Stimulated activated naive CD8-positive, alpha-beta T cell treated with anti-CD3 and anti-CD28 coated beads, Interleukin-15, Interleukin-2, amounts not matched to agents 100 U/mL and 50 U/mL, for 24 hours (primary cell): ENCODE data around the gene CDC42EP5.
"Not testable (repeated sequence)": the region's sequence is repeated elsewhere in the genome, so short reads cannot be mapped to it uniquely, and the experiment has no call there.

Experiments used
- ATAC-seq: fragments of 150-1000 bp; cut with Tn5 transposase; one replicate; pipeline ENCODE4 v1.10.0; 2021
- DNase-seq: peaks from one replicate; pipeline ENCODE4 v3.0.0; 2021

The CDC42EP5 gene

DNA sequence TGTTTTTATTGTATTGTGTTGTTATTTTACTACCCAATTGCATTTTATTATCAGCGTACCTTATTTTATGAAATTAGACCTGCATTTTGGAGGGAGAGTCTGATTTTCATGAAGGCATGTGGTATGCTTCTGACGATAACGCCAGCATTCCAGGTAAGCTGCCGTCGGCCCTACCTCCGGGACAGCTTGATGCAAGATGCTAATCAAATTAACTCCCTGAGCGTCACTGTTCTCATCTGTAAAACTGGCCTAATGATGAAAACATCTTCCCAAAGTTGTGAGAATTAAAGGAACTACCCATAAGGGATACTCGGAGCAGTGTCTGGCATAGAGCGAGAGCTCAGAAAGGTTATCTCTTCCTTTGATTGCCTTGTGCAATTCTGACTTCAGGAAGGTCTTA is 16.7 kb upstream of the CDC42EP5 start:
- no peak for ATAC-seq
- no peak for DNase-seq

DNA sequence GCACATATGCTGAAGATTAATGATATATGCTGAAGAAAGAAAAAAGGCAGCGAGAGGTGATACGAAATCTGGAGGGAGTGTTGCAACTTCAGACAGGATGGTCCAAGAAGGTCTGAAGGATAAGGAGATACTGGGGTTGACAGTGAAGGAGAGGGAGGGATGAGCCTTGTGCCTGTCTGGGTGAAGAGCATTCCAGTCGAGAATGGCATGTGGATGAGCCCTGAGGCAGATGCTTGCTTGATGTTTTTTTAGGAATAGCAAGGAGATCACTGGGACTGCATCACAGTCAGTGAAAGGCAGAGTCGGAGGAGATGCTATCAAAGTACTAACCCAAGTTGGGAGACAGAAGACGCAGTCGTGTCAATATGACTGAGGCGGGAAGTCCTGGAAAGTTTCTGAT is 16.2 kb upstream of the CDC42EP5 start:
- ATAC-seq (no peak), DNase-seq (no peak)

DNA sequence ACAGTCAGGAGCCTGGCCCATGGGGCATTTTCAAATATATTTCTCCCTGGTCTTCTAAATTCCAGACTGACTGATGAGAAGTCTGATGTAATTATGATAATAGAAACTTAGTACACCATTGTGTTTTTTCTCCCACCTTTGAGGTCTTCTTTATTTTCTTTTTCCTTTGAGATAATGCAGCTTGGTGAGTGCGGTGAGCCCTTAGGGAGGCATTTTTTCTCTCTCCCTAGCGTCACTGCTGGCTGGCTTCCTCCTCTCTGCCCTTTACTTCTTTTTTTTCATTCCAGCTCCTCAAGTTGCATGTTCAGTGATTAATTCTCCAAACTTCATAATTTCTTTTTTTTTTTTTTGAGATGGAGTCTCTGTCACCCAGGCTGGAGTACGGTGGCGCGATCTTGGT is 12.8 kb upstream of the CDC42EP5 start:
- DNase-seq (no peak), ATAC-seq (no peak)

DNA sequence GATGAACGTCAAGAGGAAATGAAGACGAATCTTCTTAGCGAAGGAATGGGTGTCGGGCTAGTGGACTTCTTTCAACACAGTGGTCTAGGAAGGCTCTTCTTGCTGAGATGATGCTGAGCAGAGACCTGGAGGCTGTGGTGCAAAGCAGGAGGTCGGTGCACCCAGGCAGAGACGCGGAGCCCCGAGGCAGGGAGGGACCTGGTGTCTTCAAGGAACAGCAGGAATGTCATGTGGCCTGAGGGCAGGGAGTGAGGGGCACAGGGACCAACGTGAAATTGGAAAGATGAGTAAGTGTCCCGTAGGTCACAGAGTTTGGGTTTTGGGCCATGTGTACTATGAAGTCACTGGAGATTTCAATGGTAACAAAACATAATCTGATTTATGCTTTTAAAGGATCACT is 11.4 kb upstream of the CDC42EP5 start:
- DNase-seq (no peak), ATAC-seq (no peak)

DNA sequence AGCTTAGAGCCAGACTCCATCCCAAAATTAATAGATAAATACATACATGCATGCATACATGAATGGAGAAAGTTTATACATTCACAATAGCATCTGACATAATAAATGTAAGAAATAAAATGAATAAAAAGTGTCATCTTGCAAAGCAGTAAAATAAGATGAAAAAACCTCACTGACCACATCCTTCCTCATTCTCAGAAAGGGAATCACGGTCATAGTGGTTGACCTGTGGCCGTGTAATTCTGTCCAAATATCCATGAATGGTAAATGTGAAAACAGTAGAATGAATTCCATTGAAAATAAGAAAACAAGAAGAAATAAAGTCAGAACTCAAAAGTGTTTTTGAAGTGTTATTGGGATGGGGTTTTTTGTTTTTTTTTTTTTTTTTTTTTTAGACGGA is 9.8 kb upstream of the CDC42EP5 start:
- ATAC-seq = no peak
- DNase-seq = no peak

DNA sequence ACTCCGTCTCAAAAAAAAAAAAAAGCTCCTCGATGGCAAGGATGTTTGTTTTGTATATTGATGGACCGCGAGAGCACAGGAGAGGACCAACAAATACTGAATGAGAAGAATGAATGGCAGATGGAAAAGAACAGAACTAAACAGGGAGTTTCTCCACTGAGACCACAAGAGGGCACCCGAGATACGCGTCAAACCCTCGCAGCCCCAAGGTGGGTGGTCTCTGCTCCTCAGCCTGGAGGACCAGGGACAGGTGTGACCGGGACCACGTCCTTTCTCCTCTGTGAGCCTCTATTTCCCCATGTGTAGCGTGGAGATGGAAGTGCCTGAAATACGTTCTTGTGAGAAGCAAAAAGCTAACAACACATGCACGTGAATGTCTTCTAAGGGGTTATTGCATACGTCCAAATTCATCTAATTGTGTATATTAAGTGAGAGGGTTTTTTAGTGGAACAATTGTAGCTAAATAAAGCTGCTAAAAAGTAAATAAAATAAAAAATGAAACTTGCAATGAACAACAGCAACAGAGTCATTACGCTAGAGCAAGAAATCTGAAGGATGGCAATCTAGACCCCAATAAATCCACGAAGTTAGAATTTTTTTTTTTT is 8.3 kb upstream of the CDC42EP5 start:
- DNase-seq = peak; percentile 49
- ATAC-seq = no peak

DNA sequence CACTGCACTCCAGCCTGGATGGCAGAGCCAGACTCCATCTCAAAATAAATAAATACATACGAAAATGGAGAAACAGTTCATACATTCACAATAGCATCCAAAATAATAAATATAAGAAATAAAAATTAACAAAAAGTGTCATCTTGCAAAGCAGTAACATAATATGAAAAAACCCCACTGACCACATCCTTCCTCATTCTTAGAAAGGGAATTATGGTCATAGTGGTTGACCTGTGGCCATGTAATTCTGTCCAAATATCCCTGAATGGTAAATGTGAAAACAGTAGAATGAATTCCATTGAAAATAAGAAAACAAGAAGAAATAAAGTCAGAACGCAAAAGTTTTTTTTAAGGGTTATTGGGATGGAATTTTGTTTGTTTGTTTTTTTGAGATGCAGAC is 7.0 kb upstream of the CDC42EP5 start:
- ATAC-seq = no peak
- no peak for DNase-seq

DNA sequence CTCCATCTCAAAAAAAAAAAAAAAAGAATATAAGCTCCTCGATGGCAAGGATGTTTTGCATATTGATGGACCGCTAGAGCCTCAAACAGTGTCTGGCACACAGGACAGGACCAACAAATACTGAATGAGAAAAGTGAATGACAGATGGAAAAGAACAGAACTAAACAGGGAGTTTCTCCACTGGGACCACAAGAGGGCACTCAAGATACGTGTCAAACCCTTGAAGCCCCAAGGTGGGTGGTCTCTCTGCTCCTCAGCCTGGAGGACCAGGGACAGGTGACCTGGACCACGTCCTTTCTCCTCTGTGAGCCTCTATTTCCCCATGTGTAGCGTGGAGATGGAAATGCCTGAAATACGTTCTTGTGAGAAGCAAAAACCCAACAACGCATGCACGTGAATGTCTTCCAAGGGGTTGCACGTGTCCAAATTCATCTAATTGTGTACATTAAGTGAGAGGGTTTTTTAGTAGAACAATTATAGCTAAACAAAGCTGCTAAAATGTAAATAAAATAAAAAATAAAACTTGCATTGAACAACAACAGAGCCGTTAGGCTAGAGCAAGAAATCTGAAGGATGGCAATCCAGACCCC is 5.7 kb upstream of the CDC42EP5 start:
- ATAC-seq (peak; percentile 36), DNase-seq (no peak)

DNA sequence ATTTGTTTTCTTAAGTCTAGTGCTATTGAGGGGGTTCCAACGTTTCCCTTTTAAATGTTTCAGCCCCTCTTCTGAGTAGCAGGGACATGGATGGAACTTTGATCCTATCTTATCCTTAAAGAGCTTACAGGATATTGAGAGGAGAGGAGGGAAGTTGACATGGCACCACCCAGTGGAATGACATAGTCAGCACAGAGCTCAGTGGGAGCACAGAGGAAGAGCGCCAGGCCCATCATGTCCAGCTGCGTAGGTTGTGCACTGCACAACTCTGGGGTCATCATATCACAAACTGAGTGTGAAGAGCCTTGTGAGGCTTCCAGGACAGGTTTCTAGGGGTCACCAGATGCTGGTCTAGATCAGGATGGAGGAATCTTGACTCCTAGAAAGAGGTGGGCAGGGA is 4.6 kb upstream of the CDC42EP5 start:
- no peak for ATAC-seq
- no peak for DNase-seq

DNA sequence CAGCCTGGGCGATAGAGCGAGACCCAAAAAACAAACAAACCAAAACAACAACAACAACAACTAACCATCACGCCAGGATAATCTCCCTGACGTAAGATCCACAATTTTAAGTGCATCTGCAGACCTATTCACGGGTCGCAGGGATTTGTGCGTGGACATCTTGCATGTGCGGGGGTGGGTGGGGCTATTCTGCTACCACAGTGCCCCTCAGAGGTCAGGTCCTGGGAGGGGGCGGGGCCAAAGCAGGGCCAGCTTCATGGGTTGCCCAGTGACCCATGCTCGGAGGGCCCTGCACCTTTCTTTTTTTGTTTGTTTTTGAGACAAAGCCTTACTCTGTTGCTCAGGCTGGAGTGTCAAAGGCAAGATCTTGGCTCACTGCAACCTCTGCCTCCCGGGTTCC is 2.6 kb upstream of the CDC42EP5 start:
- ATAC-seq (no peak), DNase-seq (no peak)

DNA sequence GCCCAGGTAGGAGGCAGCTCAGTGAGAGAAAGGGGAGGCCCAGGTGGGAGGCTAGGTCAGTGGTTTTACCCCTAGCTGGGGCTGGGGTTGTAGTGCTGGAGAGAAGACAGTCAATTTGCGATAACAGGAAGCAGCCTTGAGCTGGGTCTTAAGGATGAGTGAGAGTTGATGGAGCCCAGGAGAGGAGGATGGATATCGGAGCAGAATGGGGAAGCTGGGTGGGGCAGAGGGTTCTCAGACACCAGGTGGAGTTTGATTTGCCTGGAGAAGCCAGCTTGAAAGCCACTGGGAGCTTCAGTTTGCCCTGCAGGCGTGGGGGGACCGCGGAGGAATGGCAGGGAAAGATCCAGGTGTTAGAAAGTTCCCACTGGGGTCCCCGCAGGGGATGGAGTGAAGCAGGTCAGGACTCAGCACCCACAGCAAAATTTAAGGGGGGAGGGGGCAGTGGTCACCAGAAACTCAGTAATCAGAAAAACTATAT is 836 bp upstream of the CDC42EP5 start:
- DNase-seq (no peak), ATAC-seq (no peak)

DNA sequence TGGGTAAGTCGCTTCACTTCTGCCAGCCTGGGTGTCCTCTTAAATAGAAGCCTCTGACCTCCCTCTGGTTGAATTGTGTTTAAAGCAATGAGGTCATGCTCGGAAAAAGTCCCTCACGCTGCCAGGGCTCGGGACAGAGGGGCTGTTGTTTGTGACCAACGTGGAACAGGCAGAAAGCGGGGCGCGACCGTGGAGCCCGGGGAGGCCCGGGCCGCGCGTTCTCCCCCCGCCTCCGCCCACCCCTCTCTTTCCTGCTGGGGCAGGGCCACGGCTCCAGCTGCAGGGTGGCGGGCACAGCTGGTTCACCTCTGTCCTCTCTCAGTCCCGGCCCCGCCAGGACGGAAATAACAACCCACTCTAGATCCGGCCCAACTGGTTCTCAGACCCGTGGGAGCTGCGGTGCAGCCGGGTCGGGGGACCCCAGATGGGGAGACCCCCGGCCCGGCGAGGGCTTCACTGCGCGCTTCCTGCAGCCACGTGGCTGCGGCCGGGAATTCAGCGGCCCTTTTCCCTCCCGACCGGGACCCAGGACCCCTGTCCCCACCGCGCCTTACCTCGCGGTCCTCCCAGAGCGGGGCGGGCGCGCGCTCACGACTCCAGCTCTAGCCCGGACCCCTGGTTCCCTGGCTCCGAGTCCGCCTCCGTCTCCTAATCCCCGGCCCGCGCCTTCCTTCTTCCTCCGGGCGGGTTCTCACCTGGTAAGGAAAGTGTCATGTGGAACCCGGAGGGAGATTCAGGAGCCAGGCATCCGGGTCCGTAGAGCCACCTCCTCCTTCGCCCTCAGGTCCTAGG is 1.9 kb downstream of the CDC42EP5 start:
- DNase-seq (no peak), ATAC-seq (peak; percentile 47)

DNA sequence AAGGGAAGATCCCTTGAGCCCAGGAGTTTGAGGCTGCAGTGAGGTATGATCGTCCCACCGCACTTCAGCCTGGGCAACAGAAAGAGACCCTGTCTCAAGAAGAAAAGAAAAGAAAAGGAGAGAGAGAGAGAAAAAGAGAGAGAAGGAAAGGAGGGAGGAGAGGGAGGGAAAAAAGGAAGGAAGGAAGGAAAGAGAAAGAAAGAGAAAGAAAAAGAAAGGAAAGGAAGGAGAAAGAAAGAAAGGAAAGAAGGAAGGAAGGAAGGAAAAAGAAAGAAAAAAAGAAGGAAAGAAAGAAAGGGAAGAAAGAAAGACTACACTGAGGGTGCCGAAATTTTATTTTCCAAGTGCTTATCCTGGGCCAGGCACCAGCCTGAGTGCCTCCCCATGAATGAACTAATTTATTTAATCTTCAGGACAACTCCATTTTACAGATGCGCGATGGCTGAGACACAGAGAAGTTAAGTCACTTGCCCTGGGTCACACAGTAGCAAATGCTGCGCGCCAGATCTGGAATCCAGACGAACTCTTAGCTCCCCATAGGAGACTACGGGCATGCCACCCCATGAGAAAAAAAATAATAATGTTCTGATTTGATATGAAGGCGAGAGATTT is 2.7 kb downstream of the CDC42EP5 start:
- ATAC-seq (no peak), DNase-seq (no peak)

DNA sequence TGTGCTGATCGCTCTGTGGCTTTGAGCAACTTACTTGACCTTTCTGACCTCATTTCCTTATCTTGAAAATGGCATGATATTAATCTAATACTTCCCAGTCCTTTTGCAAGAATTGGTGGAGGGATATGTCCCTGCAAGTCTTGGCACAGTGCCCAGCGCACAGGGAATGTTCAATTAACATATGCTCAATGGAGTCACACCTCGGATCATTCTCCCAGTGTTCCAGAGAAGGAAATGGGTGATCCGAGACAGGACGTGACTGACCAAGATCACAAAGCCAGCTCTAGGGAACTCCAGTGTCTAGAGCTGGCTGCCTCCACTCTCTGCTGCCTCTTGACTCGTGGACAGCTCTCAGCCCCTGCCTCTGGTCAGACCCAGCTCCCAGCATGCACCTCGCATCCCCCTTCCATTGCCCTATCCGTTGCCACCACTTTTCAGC is 3.6 kb downstream of the CDC42EP5 start:
- no peak for DNase-seq

DNA sequence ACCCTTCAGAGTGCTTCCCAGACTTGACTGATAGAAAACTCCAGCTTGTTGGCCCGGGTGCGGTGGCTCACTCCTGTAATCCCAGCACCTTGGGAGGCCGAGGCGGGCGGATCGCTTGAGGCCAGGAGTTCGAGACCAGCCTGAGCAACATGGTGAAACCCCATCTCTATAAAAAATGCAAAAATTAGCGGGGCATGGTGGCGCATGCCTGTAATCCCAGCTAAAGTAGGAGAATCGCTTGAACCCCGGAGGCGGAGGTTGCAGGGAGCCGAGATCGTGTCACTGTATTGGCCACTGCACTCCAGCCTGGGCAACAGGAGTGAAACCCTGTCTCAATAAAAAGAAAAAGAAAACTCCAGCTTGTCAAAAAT is 7.0 kb downstream of the CDC42EP5 start:
- not testable (repeated sequence) for DNase-seq, ATAC-seq

More for the DNA sequence above, 3.6 kb downstream of the CDC42EP5 start:
- ATAC-seq = no peak

DNA sequence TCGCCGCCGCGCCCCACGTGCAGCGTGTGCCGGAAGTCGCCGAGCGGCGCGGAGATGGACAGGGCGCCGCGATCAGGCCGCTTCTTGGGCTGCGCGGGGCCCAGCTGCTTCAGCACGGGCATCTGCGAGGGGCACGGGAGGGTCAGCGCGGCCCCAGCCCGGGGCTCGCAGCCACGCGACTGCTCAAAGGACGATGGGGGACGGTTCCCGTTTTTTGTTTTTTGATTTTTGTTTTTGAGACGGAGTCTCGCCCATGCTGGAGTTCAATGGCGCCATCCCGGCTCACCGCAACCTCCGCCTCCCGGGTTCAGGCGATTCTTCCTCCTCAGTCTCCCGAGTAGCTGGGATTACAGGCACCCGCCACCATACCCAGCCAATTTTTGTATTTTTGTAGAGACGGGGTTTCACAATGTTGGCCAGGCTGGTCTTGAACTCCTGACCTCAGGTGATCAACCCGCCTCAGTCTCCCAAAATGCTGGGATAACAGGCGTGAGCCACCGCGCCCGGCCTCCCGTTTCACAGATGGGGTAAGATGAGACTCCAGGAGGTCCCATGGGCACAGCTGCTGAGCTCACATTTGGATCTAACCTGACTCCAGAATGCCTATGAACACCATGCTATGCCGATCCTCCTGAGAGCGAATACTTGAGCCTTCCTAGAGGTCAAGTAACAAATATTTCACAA is 7.5 kb downstream of the CDC42EP5 start:
- DNase-seq = no peak

DNA sequence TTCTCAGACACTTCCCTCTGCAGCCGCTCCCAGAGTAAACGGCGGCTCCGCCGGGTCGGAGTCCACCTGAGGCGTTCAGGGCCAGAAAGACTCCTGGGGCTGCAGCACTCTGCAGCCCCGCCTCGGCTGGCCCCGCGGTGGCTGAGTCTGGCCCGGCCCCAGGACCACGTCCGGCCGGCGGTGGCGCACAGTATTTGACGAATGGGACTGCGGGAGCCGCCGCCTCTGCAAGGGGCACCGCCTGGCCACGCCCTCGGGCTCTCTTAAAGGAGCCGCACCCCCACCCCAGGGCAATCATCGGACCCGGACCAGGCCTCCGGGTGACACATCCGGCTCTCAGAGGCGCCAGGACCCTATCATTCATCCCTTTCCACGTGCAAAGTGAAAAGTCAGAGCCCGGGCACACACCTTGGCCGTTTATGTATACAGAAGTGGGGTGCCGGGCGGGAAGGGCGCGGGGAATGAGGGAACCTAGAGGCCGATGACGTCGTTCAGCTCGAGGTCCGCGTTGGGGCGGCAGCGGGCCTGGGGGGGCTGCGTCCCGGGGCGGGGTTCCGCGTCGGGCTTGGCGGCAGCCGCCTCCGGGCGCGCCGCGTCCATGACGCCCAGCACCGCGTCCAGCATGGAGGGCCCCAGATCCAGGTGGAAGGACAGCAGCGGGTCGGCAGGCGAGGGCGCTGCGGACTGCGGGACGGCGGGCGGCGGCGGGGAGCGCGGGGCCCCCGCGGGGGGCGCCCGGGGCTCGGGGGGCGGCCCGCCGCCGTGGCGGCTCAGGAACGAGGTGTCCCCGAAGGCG is 8.3 kb downstream of the CDC42EP5 start:
- ATAC-seq (peak; percentile 53), DNase-seq (peak; percentile 91)

More for the DNA sequence above, 7.5 kb downstream of the CDC42EP5 start:
- no peak for ATAC-seq

DNA sequence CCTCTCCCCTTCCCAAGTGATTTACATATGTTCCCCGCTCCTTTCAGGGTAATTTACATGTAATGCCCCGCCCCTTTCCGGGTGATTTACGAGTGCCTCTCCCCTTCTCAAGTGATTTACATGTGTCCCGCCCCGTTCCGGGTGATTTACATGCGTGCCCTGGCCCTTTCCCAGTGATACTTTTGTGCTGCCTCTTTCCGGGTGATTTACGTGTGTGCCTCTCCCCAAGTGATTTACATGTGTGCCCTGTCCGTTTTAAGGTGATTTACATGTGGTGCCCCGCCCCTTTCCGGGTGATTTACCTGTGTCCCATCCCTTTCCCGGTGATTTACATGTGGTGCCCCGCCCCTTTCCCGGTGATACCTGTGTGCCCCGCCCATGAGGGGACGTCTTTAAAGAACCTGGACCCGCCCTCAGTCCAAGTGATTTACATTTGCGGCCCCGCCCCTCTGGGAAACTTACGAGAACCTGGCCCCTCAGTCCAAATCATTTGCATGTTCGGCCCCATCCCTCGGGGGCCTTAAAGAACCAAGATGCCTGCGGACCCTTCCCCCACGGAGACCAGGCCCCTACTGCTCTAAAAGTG is 9.0 kb downstream of the CDC42EP5 start:
- ATAC-seq = peak; percentile 55
- DNase-seq = peak; percentile 90

DNA sequence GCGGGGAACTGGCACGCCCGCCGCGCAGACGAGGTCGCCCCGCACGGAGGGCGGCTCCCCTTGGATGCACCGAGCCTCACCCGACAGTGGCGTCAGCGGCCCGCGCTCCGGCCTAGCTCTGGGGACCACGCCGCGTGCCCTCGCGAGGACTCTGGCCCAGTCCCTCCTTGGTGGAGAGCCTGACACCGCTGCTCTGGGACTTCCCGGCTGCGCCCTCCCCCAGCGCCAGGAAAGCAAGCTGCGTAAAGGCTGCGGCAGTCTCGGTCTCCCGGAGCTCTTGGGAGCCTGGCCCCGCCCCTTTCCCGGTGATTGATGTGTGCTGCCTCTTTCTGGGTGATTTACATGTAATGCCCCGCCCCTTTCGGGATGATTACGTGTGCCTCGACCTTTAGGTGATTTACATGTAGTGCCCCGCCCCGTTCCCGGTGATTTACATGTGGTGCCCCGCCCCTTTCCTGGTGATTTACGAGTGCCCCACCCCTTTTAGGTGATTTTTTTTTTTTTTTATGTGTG is 9.5 kb downstream of the CDC42EP5 start, which contains the start of gene LENG9:
LENG9 (minus strand) TSS at position 248 of the 513 bp plus-strand sequence. CDS start 252 bp downstream, outside the sequence.
- peak; percentile 66 for ATAC-seq
- DNase-seq = peak; percentile 98

DNA sequence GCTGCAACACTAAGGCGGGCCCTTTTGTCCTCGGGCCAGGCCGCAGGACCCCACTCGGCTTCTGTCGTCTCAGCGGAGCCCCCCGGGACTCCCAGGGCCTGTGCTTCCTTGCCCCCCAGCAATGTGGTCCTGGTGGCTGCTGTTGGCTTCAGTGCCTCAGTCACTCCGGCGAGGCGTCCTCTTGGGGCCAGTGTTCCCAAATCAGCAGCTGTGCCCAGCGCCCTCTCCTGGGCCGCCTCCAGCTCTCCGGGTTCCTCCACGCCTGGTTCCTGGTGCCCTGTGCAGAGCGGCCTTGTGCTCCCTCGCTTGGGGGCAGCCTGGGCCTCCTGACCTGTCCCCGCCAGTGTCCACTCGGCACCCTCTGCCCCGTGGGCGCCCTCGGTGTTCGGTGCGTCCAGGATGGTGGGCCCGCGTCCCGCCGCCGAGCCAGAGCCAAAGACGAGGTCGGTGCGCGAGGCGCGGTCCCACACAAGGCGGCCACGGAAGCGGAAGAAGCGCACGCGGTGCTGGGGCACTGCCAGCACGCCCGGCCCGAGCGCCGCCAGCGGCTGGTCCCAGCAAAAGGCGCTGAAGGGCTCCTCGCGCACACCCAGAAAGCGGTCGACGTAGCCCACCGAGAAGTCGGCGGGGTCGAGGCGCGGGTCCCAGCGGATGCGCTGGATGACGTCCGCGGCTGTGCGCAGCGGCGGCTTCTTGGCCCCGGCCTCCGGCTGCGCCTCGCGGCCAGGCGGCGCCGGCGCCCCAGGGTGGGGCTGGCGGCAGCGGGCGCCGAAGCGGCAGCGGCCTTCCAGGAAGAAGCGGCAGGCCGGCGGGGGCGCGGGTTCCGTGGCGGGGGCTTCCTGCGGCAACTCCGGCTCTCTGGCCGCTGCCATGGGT is 10.2 kb downstream of the CDC42EP5 start:
- peak; percentile 73 for DNase-seq
- ATAC-seq = peak; percentile 17
